GM13977 (cell line): ENCODE measurements around the gene TENM3.

ENCODE experiments used
- DNase-seq: peaks from one replicate; pipeline ENCODE4 v3.0.0; 2012; ENCODE audit warnings: low spot score
- in situ Hi-C: fragments of 300-500 bp; cut with MboI; formaldehyde crosslinking; loops from one replicate; pipeline ENCODE4 v1.12.0; 2022; ENCODE audit warnings: low sequenced_read_pairs, low pct_unique_long_range_greater_than_20kb, mixed read lengths, inconsistent platforms; ENCODE audit not compliant: unreplicated experiment
- TF ChIP-seq, protein P1 (sequence below): IDR thresholded peaks from 2 replicates; pipeline ENCODE4 v1.5.1; 2012; ENCODE audit warnings: mild to moderate bottlenecking, control low read depth; ENCODE audit not compliant: insufficient read depth; ENCODE audit errors: extremely low read depth, missing control alignments

The TENM3 gene

DNA sequence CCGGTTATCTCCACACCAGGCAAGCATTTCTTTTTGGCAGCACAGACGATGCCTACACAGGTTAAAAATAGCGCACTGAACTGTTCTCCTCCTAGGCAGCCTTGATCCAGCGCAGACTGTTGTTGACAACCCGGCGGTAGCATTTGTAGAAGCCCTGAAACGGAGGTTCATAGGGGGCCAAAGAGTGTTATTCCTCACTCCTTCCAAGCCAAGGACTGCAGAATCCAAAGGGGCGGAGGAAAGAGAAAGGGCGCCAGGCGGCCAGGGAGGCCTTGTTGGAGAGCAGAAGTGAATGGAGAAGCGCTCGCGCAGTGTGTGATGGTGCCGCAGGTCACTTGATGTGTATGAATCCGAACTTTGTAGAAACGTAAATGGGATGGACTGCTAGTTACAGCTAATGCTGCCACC is 82.7 kb downstream of the TENM3 start:
- no peak for DNase-seq
- TF ChIP-seq, protein P1, sequence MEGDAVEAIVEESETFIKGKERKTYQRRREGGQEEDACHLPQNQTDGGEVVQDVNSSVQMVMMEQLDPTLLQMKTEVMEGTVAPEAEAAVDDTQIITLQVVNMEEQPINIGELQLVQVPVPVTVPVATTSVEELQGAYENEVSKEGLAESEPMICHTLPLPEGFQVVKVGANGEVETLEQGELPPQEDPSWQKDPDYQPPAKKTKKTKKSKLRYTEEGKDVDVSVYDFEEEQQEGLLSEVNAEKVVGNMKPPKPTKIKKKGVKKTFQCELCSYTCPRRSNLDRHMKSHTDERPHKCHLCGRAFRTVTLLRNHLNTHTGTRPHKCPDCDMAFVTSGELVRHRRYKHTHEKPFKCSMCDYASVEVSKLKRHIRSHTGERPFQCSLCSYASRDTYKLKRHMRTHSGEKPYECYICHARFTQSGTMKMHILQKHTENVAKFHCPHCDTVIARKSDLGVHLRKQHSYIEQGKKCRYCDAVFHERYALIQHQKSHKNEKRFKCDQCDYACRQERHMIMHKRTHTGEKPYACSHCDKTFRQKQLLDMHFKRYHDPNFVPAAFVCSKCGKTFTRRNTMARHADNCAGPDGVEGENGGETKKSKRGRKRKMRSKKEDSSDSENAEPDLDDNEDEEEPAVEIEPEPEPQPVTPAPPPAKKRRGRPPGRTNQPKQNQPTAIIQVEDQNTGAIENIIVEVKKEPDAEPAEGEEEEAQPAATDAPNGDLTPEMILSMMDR: no peak
- in situ Hi-C loops: no loop called here

DNA sequence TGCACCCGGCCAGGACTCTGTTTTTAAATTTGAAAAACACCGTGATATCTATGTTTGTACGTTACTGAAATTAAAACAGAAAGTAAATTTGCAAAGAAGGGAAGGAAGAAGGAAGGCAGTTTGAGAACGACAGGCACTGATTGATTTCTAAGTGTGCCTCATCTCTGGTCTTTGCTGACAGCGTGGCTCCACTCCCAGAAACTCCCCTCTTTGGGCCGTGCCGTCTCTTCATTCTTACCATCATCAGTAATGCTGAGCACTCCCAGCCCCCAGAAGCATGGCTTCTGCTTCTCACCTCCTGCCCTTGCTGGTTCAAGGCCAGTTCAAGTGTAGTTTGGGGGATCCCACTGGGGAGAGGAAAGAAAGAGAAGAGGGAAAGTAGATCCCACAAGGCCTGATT is 85.3 kb downstream of the TENM3 start:
- DNase-seq: no peak
- in situ Hi-C loops: no loop called here
- TF ChIP-seq, protein P1: no peak

DNA sequence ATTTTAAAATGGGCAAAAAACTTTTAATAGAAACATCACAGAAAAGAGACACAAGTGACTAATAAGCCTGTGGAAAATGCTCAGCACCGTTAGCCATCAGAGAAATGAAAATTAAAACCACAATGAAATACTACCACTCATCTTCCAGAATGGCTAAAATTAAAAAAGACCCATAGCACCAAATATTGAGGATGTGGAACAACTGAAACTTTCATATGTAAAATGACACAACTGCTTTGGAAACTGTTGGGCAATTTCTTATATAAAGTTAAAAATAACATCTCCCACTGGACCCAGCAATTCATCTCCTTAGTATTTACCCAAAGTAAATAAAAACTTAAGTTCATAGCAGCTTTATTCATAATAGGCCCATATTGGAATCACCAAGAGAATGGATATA is 94.2 kb downstream of the TENM3 start:
- DNase-seq: no peak
- TF ChIP-seq, protein P1: no peak
- in situ Hi-C loops: no loop called here

DNA sequence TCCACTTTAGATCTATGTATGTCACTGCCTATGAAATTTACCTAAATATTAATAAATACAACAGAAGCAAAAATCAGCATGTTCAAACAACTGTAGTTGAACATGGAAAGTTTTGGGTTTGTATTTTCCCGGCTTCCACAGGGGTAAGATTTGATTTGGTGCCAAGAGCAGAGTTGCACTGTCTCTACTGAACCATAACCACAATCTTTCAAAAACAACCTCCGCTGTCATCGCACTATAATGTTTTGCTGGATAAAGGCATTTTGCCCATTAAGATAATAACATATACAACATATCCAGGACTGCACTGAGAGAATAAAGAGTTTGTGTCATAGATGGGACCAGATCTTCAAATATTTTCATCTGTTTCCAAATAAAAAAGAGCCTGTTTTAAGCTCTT is 94.9 kb downstream of the TENM3 start:
- in situ Hi-C loops: no loop called here
- TF ChIP-seq, protein P1: no peak

DNA sequence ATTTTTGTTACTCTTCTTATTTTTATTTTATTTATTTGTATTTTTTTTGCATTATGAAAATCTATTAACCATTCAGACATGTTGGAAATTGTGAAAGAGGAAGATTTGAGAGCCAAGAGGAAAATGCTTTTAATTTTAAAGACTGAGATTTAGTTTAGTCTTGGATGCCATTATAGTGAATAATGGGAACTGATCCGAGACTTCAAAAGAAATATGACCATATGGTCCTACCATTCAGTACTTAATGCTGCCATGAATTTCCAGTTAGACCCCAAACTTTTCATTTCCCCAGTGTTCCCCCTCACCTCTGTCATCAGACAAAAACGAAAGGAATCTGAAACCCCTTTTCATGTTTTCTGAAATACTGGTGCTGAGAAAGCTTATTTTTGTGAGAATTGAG is 95.5 kb downstream of the TENM3 start:
- TF ChIP-seq, protein P1: no peak
- in situ Hi-C loops: no loop called here
- DNase-seq: no peak

More for the DNA sequence above, 94.9 kb downstream of the TENM3 start:
- no peak for DNase-seq

DNA sequence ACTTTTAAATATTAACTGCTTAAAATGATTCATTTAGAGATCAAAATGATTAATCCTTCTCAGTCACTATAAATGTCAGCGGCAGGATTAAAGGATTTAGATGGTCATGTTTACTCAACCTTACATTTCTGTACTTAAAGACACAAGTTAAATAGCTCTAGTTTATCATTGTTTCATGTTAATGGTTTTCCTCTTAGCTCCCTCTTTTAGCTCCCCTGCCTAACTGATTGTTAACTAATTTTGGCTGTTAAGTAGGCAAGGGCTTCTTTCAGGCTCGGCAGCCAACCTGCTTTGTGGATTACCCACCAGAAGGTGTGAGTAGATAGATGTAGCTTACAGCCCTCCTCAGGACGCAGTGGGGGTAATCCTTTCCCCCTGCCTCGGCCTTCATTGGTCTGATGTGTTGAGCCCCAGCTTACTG is 96.0 kb downstream of the TENM3 start:
- TF ChIP-seq, protein P1: no peak
- in situ Hi-C loops: no loop called here
- DNase-seq: no peak

DNA sequence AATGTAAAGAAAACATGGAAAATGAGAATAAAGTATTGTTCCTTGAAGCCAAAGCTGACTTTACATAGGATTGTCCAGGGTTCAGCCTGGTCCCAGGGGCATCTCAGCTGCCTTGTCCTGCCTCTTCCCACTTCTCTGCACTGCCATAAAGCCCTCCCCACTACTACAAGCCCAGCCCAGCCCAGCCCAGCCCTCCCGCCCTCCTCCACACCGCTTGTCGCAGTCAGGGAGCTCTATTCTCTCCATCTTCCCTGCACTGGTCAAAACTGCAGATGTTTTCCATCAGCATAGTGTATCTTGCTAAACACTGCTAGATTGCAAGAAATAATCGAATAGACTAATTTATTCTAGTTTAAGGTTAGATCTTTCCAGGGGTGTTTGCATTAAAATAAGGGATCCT is 100.3 kb downstream of the TENM3 start:
- TF ChIP-seq, protein P1: no peak
- in situ Hi-C loops: no loop called here
- DNase-seq: no peak
